ENCODE results near the gene TLR5. TPM values are rescaled to one million over a fixed set of nuclear protein-coding genes. Genes with fewer than 3 reads are reported as not detected.

Gene TLR5
- total RNA-seq, 2 experiments from 2014 or later, result 0.11 to 0.38 TPM

DNA sequence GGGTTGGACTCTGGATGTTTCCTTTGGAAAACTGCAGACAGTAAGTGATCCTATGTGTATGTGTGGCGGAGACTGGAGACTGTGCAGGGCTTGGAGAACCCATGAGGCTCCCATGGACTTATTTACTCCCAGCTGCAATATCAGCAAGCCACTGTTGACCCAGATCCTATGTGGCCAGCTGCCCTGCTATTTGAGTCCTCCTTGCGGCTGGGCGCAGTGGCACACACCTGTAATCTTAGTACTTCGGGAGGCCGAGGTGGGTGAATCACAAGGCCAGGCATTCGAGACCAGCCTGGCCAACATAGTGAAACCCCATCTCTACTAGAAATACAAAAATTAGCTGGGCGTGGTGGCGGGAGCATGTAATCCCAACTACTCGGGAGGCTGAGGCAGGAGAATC lies 83.5 kb downstream of the TLR5 start:
- Mint-ChIP-seq H3K27me3 (peaks cover 2% of the 10 kb centered on the region), H3K4me3 (no peak overlapping the region), H3K4me1 (ENCODE audit: low read depth) (no peaks in the 10 kb centered on the region), H3K27ac (no peak overlapping the region), H3K36me3 (ENCODE audit: low read depth) (no peaks in the 10 kb centered on the region), H3K9me3 (no peaks in the 10 kb centered on the region)
- DNase-seq (no peak), ATAC-seq (no peak)
- CTCF ChIA-PET, result interaction anchor here (0.8 kb wide), 1 partner anchor 28 kb away, joined by 3 read pairs; no protein-coding TSS in a partner anchor
- TF ChIP-seq, protein P1, sequence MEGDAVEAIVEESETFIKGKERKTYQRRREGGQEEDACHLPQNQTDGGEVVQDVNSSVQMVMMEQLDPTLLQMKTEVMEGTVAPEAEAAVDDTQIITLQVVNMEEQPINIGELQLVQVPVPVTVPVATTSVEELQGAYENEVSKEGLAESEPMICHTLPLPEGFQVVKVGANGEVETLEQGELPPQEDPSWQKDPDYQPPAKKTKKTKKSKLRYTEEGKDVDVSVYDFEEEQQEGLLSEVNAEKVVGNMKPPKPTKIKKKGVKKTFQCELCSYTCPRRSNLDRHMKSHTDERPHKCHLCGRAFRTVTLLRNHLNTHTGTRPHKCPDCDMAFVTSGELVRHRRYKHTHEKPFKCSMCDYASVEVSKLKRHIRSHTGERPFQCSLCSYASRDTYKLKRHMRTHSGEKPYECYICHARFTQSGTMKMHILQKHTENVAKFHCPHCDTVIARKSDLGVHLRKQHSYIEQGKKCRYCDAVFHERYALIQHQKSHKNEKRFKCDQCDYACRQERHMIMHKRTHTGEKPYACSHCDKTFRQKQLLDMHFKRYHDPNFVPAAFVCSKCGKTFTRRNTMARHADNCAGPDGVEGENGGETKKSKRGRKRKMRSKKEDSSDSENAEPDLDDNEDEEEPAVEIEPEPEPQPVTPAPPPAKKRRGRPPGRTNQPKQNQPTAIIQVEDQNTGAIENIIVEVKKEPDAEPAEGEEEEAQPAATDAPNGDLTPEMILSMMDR (IDR thresholded peaks at IDR 0.05), result no peak
- intact Hi-C loops (cut with micrococcal nuclease), result no loop called here
- POLR2A ChIA-PET, result no interaction called here

Other genes with a start within 250 kb of the TLR5 start
- under 1 TPM; 0.29 to 0.43 TPM for gene SUSD4, start 220.9 kb upstream of the TLR5 start, total RNA-seq

All from activated CD8-positive, alpha-beta T cell treated with anti-CD3 and anti-CD28 coated beads for 36 hours (primary cell).